Panc1 (cell line): ENCODE measurements around the gene DCAF15. TPM values are rescaled to one million over a fixed set of nuclear protein-coding genes. Genes with fewer than 3 reads are reported as not detected.

ENCODE experiments used
- ATAC-seq: fragments of 200-7000 bp; cut with Tn5 transposase; 2 replicates; pipeline ENCODE4 v1.9.1; 2020; ENCODE audit warnings: mild to moderate bottlenecking, moderate library complexity
- BruUV-seq: library from RNA; stranded (reverse); fragments of 400-500 nt; replicated peaks from 2 replicates; lab custom pipeline; 2021; lab: Mats Ljungman, UMichigan
- CTCF ChIA-PET: fragments of 300-600 bp; sonication (Branson Sonifier 250); formaldehyde crosslinking; loops from one replicate; lab custom pipeline; 2022; ENCODE audit warnings: antibody characterized with exemption; lab: Charles Lee
- POLR2A ChIA-PET: fragments of 300-600 bp; sonication (Branson Sonifier 250); formaldehyde crosslinking; loops from one replicate; lab custom pipeline; 2022; ENCODE audit warnings: antibody characterized with exemption; lab: Charles Lee
- DNase-seq: peaks from one replicate; pipeline ENCODE4 v3.0.0-alpha.2; 2010; ENCODE audit warnings: low read depth, low spot score
- H3K27ac ChIP-seq: 2 replicates; pipeline ENCODE4 v1.5.1; 2011; ENCODE audit warnings: mild to moderate bottlenecking, low read length, inconsistent platforms
- H3K27me3 ChIP-seq: fragments of 200-500 bp; sonication (Bioruptor generic); 2 replicates; pipeline ENCODE4 v1.6.0; 2014; ENCODE audit warnings: low read length, inconsistent platforms; ENCODE audit not compliant: control insufficient read depth, insufficient read depth
- H3K36me3 ChIP-seq: fragments of 200-500 bp; sonication (Bioruptor generic); 2 replicates; pipeline ENCODE4 v1.5.1; 2014; ENCODE audit warnings: inconsistent platforms, mild to moderate bottlenecking, low read length, moderate library complexity; ENCODE audit not compliant: control insufficient read depth, insufficient read depth
- H3K4me1 ChIP-seq: 2 replicates; pipeline ENCODE4 v1.5.1; 2011; ENCODE audit warnings: inconsistent platforms, mild to moderate bottlenecking, low read length, moderate library complexity; ENCODE audit not compliant: control insufficient read depth, insufficient read depth
- H3K4me3 ChIP-seq, 2 experiments: 2 replicates each; pipeline ENCODE4 v1.5.1; 2011 to 2012; ENCODE audit warnings: low read depth in 2 of 2, low read length in 2 of 2, mild to moderate bottlenecking in 2 of 2, inconsistent platforms in 1 of 2, moderate library complexity in 1 of 2
- H3K9me3 ChIP-seq: fragments of 200-500 bp; sonication (Bioruptor generic); 2 replicates; pipeline ENCODE4 v1.5.1; 2014; ENCODE audit warnings: low read depth, mild to moderate bottlenecking, inconsistent platforms, low read length, moderate library complexity; ENCODE audit not compliant: control insufficient read depth, insufficient read depth
- POLR2AphosphoS5 ChIP-seq: IDR thresholded peaks from 2 replicates; pipeline ENCODE4 v1.6.1; 2012; ENCODE audit warnings: mild to moderate bottlenecking, low read depth, low read length, moderate library complexity
- SIN3A ChIP-seq: IDR thresholded peaks from 2 replicates; pipeline ENCODE4 v1.6.1; 2012; ENCODE audit warnings: low read depth, mild to moderate bottlenecking, low read length, moderate library complexity, borderline replicate concordance; ENCODE audit not compliant: insufficient read depth
- TCF7L2 ChIP-seq: IDR thresholded peaks from 2 replicates; pipeline ENCODE4 v1.6.1; 2011; ENCODE audit warnings: mild to moderate bottlenecking, low read depth, low read length, inconsistent platforms
- in situ Hi-C: cut with HindIII; loops from 2 replicates; pipeline ENCODE4 v1.10.0; 2016; ENCODE audit warnings: low sequenced_read_pairs, low pct_unique_long_range_greater_than_20kb
- intact Hi-C: fragments of 100-400 bp; cut with micrococcal nuclease; formaldehyde crosslinking; loops from one replicate; pipeline ENCODE4 v1.10.0; 2022; ENCODE audit not compliant: unreplicated experiment
- total RNA-seq: library from RNA; stranded (reverse); gene quantifications from one replicate; pipeline ENCODE4 v1.2.1, GENCODE V29; 2021; ENCODE audit not compliant: unreplicated experiment
- TF ChIP-seq, protein P1 (sequence below), 2 experiments: IDR thresholded peaks; 2 replicates each; pipeline ENCODE4 v1.6.1; 2011 to 2012; ENCODE audit warnings: low read depth in 2 of 2, control low read depth in 1 of 2, low read length in 1 of 2, mild to moderate bottlenecking in 1 of 2, moderate library complexity in 1 of 2; ENCODE audit not compliant: insufficient read depth in 1 of 2
- TF ChIP-seq, protein P2 (sequence below): fragments of 450-650 bp; IDR thresholded peaks from 2 replicates; pipeline ENCODE4 v1.5.1; 2017; ENCODE audit warnings: mild to moderate bottlenecking

The DCAF15 gene
- total RNA-seq, 1 experiment from 2014 or later = 38.8 TPM

DNA sequence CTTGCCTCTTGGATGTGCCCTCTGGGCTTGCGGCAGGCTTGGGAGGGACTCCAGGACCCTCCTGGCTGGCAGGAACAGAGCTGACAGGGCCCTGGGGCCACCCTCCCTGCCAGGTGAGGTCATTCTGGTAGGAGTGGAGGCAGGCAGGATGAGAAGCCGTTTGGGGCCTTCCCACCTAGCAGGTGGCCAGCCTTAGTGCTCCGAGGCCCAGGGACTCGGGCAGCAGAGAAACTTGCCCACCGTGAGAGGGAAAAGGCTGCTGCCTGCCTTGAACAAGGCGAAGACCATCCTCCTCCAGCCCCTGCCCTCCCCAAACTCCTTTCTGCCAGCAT lies 45.3 kb downstream of the DCAF15 start:
- no peak for ATAC-seq
- in situ Hi-C loops (no loop called here), intact Hi-C loops (no loop called here)
- CTCF ChIA-PET = no interaction called here
- TF ChIP-seq SIN3A (no peak), TCF7L2 (no peak), POLR2AphosphoS5 (no peak)
- TF ChIP-seq, protein P1, sequence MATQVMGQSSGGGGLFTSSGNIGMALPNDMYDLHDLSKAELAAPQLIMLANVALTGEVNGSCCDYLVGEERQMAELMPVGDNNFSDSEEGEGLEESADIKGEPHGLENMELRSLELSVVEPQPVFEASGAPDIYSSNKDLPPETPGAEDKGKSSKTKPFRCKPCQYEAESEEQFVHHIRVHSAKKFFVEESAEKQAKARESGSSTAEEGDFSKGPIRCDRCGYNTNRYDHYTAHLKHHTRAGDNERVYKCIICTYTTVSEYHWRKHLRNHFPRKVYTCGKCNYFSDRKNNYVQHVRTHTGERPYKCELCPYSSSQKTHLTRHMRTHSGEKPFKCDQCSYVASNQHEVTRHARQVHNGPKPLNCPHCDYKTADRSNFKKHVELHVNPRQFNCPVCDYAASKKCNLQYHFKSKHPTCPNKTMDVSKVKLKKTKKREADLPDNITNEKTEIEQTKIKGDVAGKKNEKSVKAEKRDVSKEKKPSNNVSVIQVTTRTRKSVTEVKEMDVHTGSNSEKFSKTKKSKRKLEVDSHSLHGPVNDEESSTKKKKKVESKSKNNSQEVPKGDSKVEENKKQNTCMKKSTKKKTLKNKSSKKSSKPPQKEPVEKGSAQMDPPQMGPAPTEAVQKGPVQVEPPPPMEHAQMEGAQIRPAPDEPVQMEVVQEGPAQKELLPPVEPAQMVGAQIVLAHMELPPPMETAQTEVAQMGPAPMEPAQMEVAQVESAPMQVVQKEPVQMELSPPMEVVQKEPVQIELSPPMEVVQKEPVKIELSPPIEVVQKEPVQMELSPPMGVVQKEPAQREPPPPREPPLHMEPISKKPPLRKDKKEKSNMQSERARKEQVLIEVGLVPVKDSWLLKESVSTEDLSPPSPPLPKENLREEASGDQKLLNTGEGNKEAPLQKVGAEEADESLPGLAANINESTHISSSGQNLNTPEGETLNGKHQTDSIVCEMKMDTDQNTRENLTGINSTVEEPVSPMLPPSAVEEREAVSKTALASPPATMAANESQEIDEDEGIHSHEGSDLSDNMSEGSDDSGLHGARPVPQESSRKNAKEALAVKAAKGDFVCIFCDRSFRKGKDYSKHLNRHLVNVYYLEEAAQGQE (IDR thresholded peaks at IDR 0.05; ENCODE audit: insufficient read depth in 1 of 2, low read depth in 2 of 2, low read length in 1 of 2) = no peak
- TF ChIP-seq, protein P2, sequence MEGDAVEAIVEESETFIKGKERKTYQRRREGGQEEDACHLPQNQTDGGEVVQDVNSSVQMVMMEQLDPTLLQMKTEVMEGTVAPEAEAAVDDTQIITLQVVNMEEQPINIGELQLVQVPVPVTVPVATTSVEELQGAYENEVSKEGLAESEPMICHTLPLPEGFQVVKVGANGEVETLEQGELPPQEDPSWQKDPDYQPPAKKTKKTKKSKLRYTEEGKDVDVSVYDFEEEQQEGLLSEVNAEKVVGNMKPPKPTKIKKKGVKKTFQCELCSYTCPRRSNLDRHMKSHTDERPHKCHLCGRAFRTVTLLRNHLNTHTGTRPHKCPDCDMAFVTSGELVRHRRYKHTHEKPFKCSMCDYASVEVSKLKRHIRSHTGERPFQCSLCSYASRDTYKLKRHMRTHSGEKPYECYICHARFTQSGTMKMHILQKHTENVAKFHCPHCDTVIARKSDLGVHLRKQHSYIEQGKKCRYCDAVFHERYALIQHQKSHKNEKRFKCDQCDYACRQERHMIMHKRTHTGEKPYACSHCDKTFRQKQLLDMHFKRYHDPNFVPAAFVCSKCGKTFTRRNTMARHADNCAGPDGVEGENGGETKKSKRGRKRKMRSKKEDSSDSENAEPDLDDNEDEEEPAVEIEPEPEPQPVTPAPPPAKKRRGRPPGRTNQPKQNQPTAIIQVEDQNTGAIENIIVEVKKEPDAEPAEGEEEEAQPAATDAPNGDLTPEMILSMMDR = no peak
- Histone ChIP-seq H3K36me3 (no peaks in the 10 kb centered on the region), H3K9me3 (no peaks in the 10 kb centered on the region; the same call in 1 of the 2 replicates), H3K4me1 (no peaks in the 10 kb centered on the region), H3K27ac (no peak overlapping the region), H3K27me3 (no peaks in the 10 kb centered on the region), H3K4me3 (no peak overlapping the region)
- BruUV-seq = no TSS peak
- DNase-seq = no peak
- POLR2A ChIA-PET = no interaction called here

DNA sequence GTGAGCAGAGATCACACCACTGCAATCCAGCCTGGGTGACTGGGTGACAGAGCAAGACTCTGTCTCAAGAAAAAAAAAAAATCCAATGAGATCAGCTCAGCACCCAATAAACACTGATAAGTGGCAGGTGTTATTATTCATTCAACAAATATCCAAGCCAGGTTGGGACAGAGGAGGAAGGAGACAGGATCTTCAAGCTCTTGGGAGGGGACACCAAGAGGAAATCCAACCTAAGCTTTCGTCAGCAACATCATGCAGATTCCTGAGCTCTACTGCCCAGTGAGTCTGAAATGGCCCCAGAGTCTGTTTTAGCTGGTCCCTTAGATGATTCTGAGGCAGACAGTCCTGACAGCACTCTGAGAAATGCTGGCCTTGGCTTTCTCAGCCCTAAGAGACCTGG lies 46.1 kb downstream of the DCAF15 start:
- no peaks in the 10 kb centered on the region; the same call in 1 of the 2 replicates for H3K9me3 ChIP-seq
- TF ChIP-seq TCF7L2 = no peak
- TF ChIP-seq SIN3A = no peak
- no peak for TF ChIP-seq POLR2AphosphoS5
- TF ChIP-seq, protein P1 (IDR thresholded peaks at IDR 0.05; ENCODE audit: insufficient read depth in 1 of 2, low read depth in 2 of 2, low read length in 1 of 2) = no peak
- TF ChIP-seq, protein P2 = no peak
- DNase-seq (no peak), ATAC-seq (no peak)
- peaks cover 4% of the 10 kb centered on the region; the same call in 1 of the 2 replicates for H3K4me1 ChIP-seq
- in situ Hi-C loops (no loop called here), intact Hi-C loops (no loop called here)
- no peak overlapping the region for H3K4me3 ChIP-seq
- no peak overlapping the region for H3K27ac ChIP-seq
- POLR2A ChIA-PET = no interaction called here
- CTCF ChIA-PET = no interaction called here
- no peaks in the 10 kb centered on the region for H3K36me3 ChIP-seq
- BruUV-seq = no TSS peak
- no peaks in the 10 kb centered on the region for H3K27me3 ChIP-seq
